ENCODE measurements around the gene AKAP1.

- TF ChIP-seq CTCF (conservative IDR thresholded peaks at IDR 0.05) (no peak), EZH2 (IDR thresholded peaks at IDR 0.05; ENCODE audit: low read depth) (no peak)
These were observed 26.3 kb downstream of the AKAP1 start for GRCh38 chr17:57111386-57111785.

Measured in PC-9 (cell line).